GM12865 (cell line): ENCODE data around the gene INPP5A.

Source experiments
- DNase-seq: peaks from one replicate; pipeline ENCODE4 v3.0.0; 2010; ENCODE audit warnings: low read depth
- H3K4me3 ChIP-seq: 2 replicates; pipeline ENCODE4 v1.5.1; 2011; ENCODE audit warnings: mild to moderate bottlenecking, low read depth, low read length, control low read depth
- CTCF ChIP-seq: IDR thresholded peaks from 2 replicates; pipeline ENCODE4 v1.5.1; 2011; ENCODE audit warnings: low read length, control low read depth, low read depth, inconsistent platforms; ENCODE audit not compliant: insufficient read depth; ENCODE audit errors: missing control alignments

The INPP5A gene

DNA sequence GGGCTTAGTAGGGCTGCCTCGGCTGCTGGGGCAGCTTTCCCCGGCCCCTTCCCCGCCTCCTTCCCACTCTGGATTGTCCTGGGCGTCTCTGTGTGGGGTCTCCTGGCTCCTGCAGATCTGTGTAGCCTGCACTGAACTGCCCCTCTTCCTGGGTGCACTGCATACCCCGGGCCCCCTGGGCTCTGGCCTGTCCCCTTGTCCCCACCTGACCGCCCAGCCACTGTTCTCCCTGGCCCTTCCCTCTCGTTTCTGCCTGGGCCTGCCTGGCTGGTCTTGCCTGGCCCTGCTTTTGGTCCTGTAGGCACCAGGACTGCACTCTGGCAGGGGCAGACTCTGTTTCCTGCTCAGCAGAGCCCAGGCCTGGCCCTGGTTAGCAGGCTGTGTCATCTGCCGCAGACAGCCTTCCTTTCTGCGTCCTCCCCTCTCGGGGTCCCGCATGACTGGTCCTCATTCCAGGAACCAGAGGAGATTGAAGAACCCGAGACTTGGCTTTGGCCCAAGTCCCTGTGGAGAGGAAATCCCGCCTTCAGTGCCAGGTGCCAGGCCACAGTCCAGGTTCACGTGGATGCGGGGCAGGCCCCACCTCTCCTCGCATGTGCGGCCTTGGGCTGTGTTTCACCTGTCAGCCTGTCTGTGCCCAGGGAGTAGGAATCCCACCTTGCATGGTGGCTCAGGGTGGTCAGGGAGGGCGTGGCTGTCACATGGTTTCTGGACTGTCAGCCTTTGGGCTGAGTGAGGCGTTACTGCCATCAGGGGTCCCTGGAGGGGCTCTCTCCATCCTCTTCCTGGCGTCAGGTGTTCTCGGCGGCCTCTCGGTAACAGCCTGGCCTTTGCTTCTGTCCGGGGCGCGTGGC lies 9.2 kb downstream of the INPP5A start:
- H3K4me3 ChIP-seq = no peak overlapping the region
- TF ChIP-seq CTCF = no peak
- no peak for DNase-seq

DNA sequence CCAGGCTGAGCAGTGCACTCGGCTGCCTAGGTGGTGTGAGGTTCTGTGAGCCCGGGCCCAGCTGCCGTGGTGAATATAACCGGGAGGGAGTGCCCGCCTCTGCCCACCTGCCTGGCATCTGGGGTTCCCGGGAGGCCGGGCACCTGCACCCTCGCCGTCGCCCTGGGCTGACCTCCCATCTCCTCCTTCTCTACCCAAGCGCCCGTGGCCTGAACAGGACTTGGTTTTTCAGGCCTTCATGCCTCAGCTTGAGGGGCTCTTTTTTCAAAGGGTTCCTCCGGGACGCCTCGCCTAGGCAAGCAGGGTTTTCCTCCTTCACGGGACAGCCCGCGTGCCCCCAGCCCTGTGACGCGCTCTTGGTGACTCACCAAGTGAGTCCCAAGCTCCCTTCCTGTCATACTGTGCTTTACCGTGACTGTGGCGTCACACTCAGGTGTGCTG lies 9.9 kb downstream of the INPP5A start:
- no peak for TF ChIP-seq CTCF
- DNase-seq = no peak
- no peak overlapping the region for H3K4me3 ChIP-seq

DNA sequence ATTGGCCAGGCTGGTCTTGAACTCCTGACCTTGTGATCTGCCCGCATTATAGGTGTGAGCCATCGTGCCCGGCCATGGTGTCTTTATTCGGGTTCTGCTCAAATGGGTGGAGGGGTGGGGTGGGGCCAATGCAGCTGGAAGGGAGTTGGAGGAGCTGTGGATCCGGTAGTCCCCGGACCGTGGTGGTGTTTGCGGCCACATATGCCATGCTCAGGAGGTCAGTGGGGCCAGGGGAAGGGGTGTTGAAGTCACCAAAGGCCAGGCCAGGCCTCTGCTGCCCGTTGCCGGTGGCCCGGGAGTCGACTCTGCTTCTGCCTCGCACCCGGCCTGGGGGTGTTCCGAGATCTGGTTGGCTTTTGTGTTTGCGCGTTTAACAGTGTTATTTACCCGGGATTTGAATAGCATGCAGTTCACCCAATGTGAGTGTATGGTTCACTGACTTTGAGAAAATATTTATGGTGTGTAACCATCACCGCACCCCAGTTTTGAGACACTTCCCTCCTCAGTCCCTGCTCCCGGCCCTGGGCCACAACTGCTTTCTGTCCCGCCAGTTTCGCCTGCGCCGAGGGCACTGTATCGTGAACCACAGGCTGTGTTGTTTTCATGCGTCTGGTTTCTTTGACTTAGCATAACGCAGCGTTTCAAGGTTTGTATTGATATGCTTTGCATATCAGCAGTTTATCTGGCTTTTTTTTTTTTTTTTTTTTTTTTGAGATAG lies 10.7 kb downstream of the INPP5A start:
- no peak overlapping the region for H3K4me3 ChIP-seq
- peak; percentile 45 for DNase-seq
- TF ChIP-seq CTCF = no peak

DNA sequence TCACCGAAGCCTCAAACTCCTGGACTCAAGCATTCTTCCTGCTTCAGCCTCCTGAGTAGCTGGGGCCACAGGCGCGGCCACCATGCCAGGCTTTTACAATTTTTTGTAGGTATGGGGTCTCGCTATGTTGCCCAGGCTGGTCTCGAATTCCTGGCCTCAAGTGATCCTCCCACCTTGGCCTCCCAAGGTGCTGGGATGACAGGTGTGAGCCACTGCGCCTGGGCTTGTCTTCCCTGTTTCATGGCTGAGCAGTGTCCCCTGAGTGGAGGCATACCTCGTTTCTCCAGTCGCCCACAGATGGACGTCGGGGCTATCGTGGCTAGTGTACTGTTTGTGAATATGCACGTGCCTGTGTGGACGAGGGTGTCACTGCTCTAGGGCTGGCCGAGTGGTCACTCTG lies 11.3 kb downstream of the INPP5A start:
- no peak for DNase-seq
- TF ChIP-seq CTCF = no peak
- H3K4me3 ChIP-seq = no peak overlapping the region

DNA sequence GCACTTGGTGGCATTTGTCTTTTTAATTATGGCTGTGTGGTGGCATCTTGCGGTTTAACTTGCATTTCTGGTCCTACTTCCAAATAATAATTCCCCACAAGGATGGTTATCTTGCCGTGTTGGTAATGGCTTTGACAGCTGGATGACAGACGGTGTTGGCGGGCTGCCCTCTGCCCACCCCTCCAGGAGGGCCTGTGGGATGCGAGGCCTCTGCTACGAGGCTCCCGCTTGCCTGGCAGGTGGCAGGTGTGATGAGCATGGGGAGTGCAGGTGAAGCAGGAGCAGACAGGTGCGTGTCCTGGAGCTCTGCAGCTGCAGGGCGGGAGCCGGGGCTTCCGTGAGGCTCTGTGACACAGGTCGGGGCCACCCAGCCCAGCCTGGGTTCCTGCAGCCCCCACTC lies 11.8 kb downstream of the INPP5A start:
- no peak overlapping the region for H3K4me3 ChIP-seq
- TF ChIP-seq CTCF = no peak
- DNase-seq = no peak

DNA sequence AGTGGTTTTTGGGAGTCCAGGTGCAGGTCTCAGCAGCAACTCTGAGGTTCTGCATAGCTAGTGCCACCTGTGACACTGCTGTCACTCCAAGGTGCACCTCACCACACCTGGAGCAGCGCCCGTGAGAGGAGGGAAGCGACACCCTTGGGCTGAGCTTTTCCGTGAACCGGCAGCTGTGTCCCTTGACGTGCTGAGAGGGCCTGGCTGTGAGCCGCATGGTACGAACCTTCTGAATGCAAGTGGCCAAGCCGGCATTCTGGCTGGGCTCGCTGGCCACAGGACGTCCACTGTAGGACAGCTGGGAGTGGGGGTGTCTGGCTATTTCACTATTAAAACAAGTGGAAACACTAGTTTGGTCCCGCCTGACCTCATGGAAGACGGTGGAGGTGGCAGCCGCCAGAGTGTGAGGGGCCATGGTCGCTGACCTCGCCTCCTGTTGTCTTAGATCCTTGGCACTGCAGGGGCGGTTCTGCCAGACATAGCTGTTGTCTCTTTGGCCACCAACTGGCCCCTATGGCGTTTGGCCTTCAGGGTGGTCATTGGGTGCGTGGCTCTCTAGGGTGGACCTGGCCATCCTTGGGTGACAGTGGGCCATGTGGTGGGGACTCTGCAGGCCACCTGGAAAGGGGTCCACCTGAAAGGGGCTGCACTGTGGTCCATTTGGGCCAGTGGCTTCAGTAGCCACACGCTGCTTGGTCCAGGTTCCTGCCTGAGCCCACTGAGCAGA lies 12.9 kb downstream of the INPP5A start:
- TF ChIP-seq CTCF = no peak
- no peak overlapping the region for H3K4me3 ChIP-seq
- DNase-seq = no peak
